HG03432 (cell line): ENCODE data around the gene FZD10.

Experiments
- ATAC-seq: cut with Tn5 transposase; IDR thresholded peaks from one replicate; pipeline ENCODE4 v1.9.1; 2021; ENCODE audit warnings: mild to moderate bottlenecking, moderate library complexity; ENCODE audit not compliant: unreplicated experiment

Gene FZD10

DNA sequence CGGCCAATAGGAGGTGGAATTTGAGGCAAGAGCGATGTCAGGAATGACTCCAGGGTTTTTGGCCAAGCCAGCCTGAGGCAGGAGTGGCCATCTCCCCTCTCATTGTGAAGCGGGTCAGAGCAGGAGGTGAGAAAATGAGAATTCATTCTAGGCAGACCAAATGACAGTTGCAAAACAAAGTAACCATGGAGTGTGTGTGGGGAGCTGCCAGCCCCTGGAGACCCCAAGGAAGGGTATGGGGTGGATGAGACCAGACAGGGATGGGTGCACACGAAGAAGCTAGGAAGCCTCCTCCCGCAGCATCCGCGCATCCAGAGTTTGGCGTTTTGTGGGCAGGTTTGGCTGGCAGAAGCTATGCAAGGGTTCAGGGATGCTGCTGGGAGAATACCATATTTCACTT, 38.8 kb downstream of the FZD10 start:
- ATAC-seq = no peak

DNA sequence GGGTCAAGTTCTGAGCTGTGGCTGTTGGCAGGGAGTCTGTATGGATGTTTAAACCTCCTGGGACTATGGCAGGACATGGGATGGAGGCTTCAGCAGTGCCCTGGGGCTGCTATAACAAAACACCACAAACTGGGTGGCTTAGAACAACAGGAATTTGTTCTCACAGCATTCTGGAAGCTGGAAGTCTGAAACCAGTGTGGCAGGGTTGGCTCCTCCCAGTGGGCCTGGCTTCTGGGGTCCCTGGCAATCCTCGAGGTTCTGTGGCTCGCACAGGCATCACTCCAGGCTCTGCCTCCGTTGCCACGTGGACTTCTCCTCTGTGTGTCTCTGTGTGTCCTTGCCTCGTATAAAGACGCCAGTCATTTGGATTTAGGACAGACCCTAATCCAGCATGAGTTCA, 39.9 kb downstream of the FZD10 start:
- ATAC-seq = no peak

DNA sequence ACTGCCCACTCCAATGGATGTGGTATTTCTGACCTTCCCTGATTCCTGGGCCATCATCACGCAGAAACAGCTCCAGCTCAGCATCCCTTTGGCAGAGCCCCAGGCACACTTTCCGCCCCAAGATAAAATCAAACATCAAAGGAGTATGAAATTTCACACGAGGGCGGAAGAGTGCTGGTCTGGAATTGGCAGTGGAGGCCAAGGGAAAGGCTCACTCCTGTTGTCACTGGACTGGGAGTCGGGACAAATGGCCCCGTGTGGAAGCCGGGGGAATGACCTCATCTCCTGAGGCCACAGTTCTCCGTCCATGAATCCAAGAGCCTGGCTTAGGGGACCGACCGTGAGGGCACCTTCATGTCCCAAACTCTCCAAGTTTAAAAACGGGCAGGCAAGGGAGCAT, 40.9 kb downstream of the FZD10 start:
- ATAC-seq = no peak

DNA sequence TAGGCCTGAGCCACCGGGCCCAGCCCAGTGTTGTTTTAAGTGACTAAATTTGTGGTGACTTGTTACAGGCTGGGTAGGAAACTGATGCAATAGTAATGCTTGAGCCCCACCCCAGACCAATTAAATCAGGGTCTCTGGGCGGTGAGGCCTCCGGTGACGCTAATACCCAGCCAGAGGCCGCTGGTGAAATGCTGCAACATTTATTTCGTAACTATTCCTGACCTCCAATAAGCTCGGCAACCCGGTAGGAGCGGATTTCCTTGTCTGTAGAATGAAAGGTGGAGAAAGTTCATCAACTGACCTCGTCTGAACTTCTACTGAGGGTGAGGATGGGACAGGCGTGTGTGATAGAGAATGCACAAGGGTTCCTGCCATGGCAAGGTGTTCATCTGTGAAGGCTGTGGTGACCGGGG, 42.3 kb downstream of the FZD10 start:
- no peak for ATAC-seq

DNA sequence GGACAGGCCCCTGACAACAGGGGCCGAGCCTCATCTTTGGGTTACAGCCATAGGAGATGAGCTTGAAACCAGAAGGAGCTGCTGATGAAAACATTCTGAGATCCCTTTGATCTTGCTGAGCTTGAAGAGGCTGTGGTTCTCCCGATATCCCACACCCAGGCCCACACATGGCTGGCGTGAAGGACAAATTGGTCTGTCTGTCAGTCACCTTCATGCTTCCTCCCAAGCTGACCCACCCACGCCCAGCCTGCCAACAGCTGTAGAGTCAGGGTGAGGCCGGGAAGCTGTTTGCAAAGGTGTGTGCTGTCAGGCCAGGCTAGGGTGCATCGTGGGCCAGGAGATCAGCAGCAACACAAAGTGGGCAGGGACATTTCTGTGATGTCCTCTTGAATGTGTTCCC, 43.2 kb downstream of the FZD10 start:
- no peak for ATAC-seq

DNA sequence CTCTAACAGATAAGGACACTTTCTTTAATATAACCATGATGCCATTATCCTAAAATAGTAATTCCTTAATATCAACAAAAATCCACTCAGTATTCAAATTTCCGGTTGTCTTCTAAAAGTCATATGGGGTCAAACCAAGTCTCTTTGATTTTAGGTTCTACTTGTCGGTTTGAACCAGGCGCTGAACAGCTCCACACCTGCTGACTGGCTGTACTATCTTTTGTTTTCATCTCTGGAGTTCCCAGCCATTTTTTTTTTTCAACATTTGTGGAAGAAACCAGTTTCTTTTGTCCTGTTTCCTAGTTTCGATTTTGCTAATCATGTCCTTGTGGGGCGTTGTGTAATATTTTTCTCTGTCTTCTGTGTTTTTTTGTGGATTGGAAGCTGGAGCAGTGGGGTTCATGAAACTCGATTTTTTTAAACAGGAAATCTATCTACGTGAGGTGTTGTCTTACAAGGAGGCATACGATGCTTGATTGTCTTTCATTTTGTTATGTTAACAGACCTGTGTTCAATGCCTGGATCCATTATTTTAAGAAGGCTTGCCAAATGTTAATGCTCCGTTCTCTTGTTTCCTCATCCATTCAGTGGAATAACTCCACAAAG, 50.2 kb downstream of the FZD10 start:
- ATAC-seq = no peak

DNA sequence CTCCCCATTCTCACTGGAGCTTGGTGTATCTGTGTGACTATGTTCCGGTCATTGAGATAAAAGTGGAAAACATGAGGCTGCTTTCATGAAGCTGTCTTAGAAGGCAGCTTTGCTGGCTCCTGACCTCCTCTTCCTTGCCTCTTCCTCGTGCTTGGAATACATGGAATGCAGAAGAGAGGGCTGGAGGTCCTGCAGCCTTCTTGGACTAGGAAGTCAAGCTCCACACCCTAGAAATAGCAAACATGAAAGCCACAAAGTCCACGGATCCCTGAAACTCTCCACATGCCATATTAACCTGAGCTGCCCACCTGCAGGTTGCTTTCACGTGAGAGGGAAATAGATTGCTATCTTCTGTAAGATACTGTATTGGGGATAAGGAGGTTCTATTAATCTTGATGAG, 51.0 kb downstream of the FZD10 start:
- no peak for ATAC-seq

DNA sequence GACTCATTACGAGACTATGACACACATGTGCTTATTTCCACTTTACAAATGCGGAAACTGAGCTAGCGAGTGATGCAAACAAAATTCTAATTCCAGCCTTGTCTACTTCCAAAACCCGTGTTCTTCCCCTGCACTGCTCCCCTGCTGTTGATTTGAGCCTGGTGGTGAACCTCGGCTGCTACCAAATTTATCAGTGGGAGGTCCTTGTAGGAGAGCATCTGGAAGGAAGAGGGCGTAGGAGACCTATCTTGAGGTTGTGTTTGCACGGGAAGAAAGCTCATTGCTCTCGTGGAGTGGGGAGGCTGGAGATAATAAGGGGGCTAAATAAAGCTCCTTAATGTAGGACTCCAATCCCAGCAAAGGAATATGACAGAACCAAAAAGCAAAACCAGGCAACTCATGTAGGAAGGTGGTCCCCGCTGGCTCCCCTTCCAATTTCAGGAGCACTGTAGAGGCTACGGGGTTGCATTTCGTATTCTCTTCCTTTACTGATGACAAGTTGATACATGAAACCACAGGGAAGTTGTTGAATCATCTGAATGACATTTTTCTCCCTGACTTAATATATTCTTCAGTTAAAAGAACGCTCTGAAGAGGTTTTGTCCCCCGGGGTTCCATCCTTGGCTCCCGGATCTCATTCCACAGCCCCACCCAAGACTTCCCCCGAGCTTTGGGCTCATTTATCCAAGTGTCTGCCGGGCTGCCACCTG, 52.6 kb downstream of the FZD10 start:
- no peak for ATAC-seq
